OCI-M2 (cell line): ENCODE data around the gene MEF2C.

Experiments used
- DNase-seq: peaks from one replicate; lab custom pipeline; 2025; ENCODE audit not compliant: unreplicated experiment; lab: John Stamatoyannopoulos, UW

Gene MEF2C

DNA sequence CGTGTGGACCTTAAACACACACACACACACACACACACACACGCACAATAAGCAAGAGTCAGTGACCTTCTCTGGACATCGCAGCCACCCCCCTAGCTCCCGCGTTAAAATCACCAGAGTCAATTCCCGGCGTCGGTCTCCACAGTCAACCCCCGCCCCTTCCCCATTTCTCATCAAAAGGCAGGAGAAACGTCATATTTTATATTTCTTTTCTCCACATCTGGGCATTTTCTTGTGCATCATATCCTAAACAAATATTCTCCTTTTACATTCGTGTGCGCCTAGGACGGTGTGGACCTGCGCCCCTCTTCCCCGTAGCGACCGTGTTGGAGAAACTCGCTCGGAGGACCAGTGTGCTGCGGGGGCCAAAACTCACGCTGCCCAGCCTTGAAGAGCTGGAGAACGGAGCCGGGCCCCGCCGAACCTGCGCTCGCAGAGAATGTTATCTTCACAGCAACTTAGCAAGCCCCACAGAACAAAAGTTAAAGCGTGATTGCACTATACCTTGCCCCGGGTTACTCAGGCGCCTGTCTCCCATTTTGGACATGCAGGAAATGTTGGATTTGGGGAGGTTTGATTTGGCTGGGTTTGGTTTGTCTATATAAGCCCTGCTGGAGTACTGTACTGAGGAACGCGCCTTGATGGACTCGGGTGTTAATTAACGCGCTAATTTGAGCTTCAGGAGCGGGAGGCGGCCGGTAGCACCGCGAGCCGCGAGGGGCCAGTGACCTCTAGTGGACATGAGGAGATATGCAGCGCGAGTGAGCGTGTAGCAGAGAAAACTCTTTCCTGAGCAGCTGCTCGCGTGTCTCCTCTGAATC is 192.4 kb downstream of the MEF2C start:
- peak; percentile 23 for DNase-seq

GRCh38 chr5:88689668-88690408 is 193.1 kb downstream of the MEF2C start:
- DNase-seq = no peak

DNA sequence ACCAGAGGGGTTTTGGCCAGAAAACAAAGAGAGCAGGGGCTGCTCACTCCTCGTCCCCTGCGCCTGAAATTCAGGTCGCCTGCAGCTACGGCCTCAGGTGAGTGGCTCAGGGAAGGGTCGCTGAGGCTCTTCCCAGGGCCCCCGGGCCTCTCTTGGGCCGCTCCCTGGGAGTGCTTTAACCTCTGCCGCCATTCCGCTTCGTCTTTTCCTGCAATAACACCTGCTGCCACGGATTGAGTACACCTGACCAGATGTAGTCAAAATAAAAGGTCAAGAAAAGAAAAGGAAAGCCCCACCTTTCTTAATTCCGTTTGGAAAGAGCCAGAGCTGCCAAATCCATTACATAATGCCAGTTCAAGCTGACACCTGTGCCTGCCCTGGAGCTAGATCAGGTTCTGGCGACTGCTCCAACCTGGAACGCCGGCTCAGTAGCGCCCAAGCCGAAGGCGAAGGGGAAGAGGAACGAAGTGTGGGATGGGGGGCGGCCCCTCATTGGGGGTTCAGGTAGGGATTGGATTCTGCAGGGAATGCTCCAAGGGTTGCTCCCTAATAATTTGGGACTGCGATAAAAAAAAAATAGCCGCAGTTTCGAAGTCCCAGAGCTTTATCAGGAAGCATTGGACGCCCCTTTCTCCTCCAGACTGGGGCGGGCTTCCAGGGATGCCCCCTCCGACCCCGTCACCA is 193.9 kb downstream of the MEF2C start:
- no peak for DNase-seq

GRCh38 chr5:88688156-88688983 is 194.6 kb downstream of the MEF2C start:
- DNase-seq = no peak

DNA sequence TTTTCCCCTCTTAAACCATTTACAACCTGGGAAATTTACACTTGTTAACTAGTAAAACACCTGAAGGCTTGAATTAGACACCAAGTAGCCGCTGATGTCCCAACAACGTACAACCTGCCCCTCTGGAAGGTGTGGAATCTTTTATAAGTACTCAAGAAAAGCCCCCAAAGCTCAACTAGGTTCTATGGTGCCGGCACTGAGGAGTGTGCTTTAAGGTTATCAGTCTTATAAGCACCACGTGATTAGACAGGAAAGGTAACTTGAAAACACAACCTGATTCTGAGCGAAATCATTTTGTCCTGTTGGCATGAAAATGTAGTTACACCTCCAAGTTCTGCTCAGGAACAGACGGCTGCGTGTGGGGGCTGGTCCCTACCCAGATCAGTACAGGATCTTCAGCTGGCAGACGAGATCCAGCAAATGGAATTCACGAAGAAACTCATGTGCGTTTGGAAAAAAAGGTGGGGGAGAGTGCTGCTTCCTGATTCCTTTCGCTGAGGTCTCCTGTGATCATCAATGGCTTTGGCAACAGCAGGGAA is 195.5 kb downstream of the MEF2C start:
- no peak for DNase-seq

- DNase-seq = no peak
Measured at GRCh38 chr5:88686726-88687125, 196.3 kb downstream of the MEF2C start.

DNA sequence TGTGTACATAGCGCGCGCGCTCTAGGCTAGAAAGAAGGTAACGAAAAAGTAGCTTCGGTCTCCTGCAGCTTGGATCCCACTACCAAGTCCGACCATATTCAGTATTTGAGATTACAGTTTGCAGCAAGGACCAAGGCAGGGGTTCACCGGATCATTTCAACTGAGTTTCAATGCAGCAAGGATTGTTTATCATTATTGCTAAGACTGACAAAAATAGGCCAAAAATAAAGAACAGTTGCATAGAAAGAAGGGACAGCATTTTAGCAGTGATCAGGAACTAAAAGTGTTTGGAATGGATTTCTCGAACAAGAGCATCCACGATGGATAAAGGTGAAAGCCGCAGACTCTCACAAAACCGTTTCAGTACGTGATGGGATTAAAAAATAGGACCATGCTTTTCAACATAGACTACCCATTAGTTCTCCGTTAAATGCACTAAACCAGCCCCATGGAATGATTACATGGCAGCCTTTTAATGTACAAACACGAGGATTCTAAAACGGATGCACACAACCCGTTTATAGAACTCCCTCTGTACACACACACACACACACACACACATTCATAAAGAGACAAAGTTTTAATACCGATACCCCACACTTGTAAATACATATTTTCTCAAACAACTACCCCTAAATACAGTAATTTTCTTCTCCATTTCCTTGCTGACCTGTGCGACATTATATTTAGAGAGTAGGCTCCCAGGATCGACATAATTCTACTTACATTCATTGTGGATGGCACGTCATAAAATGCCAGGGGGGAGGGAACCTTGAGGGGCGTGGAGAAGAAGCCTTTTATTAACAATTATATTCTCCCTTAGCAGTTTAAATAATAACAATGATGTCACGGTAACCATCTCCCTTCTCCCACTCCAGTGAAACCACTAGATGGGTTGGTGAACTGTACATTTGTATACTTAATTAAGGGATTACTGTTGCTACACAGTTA is 197.1 kb downstream of the MEF2C start:
- DNase-seq = no peak

DNA sequence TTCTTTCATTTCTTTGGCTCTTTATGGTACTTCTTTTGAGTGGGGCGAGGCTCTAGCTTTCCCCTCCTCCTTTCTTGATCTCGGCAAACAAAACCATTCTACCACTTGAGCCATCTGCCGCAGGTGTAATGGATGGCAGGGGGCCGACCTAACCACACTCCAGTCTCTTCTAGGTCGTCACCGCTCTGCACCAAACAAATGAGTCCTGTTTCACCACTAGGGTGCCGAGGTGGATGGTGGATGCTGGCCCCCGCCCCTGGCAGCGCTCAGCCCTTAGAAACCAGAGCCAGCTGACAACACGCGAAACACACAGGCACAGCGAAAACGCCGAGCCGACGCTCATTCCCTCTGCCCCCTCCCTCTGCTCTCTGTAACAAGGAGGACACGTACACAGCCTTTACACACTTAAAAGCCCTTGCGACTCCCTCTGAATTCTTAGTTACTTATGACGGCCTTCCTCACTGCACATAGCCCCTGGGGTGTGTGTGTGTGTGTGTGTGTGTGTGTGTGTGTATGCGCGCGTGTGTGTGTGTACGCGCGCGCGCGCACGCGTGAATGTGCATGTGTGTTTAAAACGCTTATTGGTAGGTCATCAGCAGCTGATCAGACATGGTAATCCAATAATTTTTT is 199.4 kb downstream of the MEF2C start:
- no peak for DNase-seq

GRCh38 chr5:88682881-88683361 is 200.1 kb downstream of the MEF2C start:
- no peak for DNase-seq

GRCh38 chr5:88682131-88682530 is 200.9 kb downstream of the MEF2C start:
- DNase-seq = no peak

GRCh38 chr5:88681211-88681803 is 201.7 kb downstream of the MEF2C start:
- DNase-seq = no peak

GRCh38 chr5:88680253-88681132 is 202.5 kb downstream of the MEF2C start:
- peak; percentile 25 for DNase-seq

DNA sequence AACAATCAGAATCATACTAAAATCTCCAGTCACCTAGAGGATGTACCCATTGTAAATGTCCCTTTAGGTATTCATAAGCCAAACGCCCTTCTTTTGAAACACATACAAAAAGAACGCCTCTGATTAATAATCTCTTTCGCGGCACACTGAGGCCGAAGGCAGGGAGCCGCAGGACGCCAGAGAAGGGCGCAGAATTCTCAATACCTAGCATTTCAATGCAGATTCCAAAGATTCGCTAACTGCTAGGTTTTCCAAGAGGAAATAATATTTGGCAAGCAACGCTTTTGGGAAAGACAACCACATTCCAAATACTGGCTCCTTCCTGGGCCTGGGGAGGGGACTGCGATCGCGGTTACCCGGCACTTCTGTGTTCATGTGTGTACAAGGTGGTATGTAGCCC is 203.3 kb downstream of the MEF2C start:
- no peak for DNase-seq

DNA sequence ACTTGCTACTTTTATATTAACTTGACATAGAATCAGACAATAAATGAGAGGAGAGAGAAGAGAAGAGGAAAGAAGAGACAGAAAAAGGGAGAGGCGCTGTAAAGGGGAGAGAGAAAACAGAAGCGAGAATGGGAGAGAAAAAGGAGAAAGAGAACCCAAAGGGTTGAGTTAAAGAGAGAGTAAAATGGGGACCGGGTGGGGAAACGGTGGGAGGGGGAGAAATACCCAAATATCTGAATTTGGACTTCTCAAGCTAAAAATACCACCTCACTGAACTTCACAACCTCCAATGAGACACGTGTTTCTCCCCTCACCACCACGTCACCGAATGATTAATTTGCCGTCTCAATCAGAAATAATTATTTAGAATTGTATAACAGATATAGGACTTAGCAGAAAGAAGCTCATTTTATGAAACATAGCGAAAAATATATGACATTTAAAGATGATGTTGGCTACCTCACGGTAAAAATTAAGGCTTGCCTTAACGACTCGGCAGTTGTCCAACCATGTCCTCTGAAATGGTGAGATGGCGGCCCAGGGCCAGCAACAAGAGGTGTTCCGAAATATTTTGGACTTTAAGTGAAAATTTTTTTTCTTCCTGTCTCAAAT is 204.1 kb downstream of the MEF2C start:
- DNase-seq = no peak

GRCh38 chr5:88677943-88678769 is 204.8 kb downstream of the MEF2C start:
- DNase-seq = no peak

DNA sequence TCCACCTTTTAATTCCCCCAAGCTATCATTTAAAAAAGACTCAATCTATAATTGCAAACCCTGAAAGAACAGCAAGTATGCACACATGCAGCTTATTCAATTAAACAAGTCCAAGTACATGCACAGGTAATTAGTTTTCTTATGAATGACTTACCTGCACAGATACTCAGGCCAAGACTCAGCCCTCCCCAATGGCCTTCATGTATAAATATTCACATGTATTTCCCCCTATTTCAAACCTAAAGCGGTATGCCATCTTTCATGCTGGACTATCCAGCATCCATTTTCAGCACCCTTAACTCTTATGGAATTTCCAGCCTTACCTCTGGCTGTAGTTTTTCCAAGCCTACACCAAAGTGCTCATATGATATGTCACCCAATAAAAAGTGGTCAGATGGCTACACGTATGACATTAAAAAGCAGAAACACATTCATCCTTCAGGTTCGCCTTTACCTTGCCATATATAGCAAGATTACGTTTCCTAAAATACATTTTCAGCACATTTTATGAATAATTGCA is 205.5 kb downstream of the MEF2C start:
- DNase-seq = no peak
